ENCODE data around the gene ZNF365. TPM values are rescaled to one million over a fixed set of nuclear protein-coding genes. Genes with fewer than 3 reads are reported as not detected.

The ZNF365 gene
- total and polyA plus RNA-seq, 2 experiments from 2014 or later = 0.60 to 0.93 TPM

GRCh38 chr10:62394556-62395018, 20.4 kb downstream of the ZNF365 start:
- H3K9me2 ChIP-seq (replicated peaks; ENCODE audit: insufficient read depth) = no peaks in the 10 kb centered on the region
- H3K9me3 ChIP-seq (ENCODE audit: low read depth) = no peaks in the 10 kb centered on the region
- no peaks in the 10 kb centered on the region for H4K20me1 ChIP-seq (ENCODE audit: insufficient read depth, poor library complexity, severe bottlenecking)
- no peak overlapping the region for H2AFZ ChIP-seq
- H3K27me3 ChIP-seq = no peaks in the 10 kb centered on the region
- H3K4me1 ChIP-seq (ENCODE audit: insufficient read depth) = no peaks in the 10 kb centered on the region
- no peaks in the 10 kb centered on the region for H3K79me2 ChIP-seq
- TF ChIP-seq CTCF (IDR thresholded peaks at IDR 0.05; ENCODE audit: poor library complexity) = no peak
- TF ChIP-seq EZH2phosphoT487 (IDR thresholded peaks at IDR 0.05; ENCODE audit: low read depth, severe bottlenecking, unreplicated experiment) = no peak
- TF ChIP-seq EZH2 (IDR thresholded peaks at IDR 0.05; ENCODE audit: borderline replicate concordance) = no peak
- no peak overlapping the region for H3K4me2 ChIP-seq
- H3K4me3 ChIP-seq = no peak overlapping the region
- H3K36me3 ChIP-seq (replicated peaks; ENCODE audit: insufficient read depth, low read depth) = no peaks in the 10 kb centered on the region
- WGBS (ENCODE audit: low lambda C conversion rate, missing lambda C conversion rate) = 70% methylated on average over 2 of the region's 2 CpGs
- H3K27ac ChIP-seq = no peak overlapping the region
- DNase-seq (ENCODE audit: low spot score) = no peak

DNA sequence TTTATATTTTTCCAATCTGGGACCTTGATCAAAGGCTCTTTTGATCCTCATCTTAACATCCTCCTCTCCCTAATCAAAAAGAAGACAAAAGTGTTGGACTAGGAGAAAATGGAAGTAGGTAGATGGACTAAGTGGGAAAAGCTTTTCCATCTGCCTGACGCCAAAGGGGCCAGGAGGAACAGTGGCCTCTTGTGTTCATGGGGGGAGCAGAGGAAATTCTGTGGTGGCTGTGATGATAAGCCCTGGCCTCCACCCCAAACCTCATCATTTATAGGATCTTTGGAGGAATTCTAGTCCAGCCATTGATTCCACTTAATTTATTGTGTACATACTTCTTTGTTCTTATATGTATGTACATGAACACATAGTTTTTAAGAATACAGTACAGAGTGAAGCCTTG, 21.7 kb downstream of the ZNF365 start:
- no peak overlapping the region for H2AFZ ChIP-seq
- no peaks in the 10 kb centered on the region for H3K79me2 ChIP-seq
- no peak overlapping the region for H3K4me3 ChIP-seq
- H3K27ac ChIP-seq = no peak overlapping the region
- WGBS (ENCODE audit: low lambda C conversion rate, missing lambda C conversion rate) = 83% methylated on average over 1 of the region's 1 CpG
- no peaks in the 10 kb centered on the region for H3K9me3 ChIP-seq (ENCODE audit: low read depth)
- no peak overlapping the region for H3K4me2 ChIP-seq
- no peaks in the 10 kb centered on the region for H4K20me1 ChIP-seq (ENCODE audit: insufficient read depth, poor library complexity, severe bottlenecking)
- TF ChIP-seq CTCF (IDR thresholded peaks at IDR 0.05; ENCODE audit: poor library complexity) (no peak), EZH2 (IDR thresholded peaks at IDR 0.05; ENCODE audit: borderline replicate concordance) (no peak), EZH2phosphoT487 (IDR thresholded peaks at IDR 0.05; ENCODE audit: low read depth, severe bottlenecking, unreplicated experiment) (no peak)
- no peaks in the 10 kb centered on the region for H3K27me3 ChIP-seq
- DNase-seq (ENCODE audit: low spot score) = no peak
- H3K9me2 ChIP-seq (replicated peaks; ENCODE audit: insufficient read depth) = no peaks in the 10 kb centered on the region
- H3K36me3 ChIP-seq (replicated peaks; ENCODE audit: insufficient read depth, low read depth) = no peaks in the 10 kb centered on the region
- no peaks in the 10 kb centered on the region for H3K4me1 ChIP-seq (ENCODE audit: insufficient read depth)

GRCh38 chr10:62396864-62397263, 22.7 kb downstream of the ZNF365 start:
- no peaks in the 10 kb centered on the region for H3K4me1 ChIP-seq (ENCODE audit: insufficient read depth)
- no peaks in the 10 kb centered on the region for H3K27me3 ChIP-seq
- no peak for TF ChIP-seq CTCF (IDR thresholded peaks at IDR 0.05; ENCODE audit: poor library complexity)
- no peak overlapping the region for H3K4me3 ChIP-seq
- no peak overlapping the region for H2AFZ ChIP-seq
- H3K4me2 ChIP-seq = no peak overlapping the region
- H3K27ac ChIP-seq = no peak overlapping the region
- no peaks in the 10 kb centered on the region for H3K36me3 ChIP-seq (replicated peaks; ENCODE audit: insufficient read depth, low read depth)
- H4K20me1 ChIP-seq (ENCODE audit: insufficient read depth, poor library complexity, severe bottlenecking) = no peaks in the 10 kb centered on the region
- 86% methylated on average over 3 of the region's 3 CpGs for WGBS (ENCODE audit: low lambda C conversion rate, missing lambda C conversion rate)
- no peaks in the 10 kb centered on the region for H3K9me3 ChIP-seq (ENCODE audit: low read depth)
- no peaks in the 10 kb centered on the region for H3K9me2 ChIP-seq (replicated peaks; ENCODE audit: insufficient read depth)
- DNase-seq (ENCODE audit: low spot score) = no peak
- no peaks in the 10 kb centered on the region for H3K79me2 ChIP-seq

- Histone ChIP-seq H3K27ac (no peak overlapping the region), H3K4me2 (no peak overlapping the region), H3K27me3 (no peaks in the 10 kb centered on the region), H3K9me3 (ENCODE audit: low read depth) (no peaks in the 10 kb centered on the region), H3K36me3 (replicated peaks; ENCODE audit: insufficient read depth, low read depth) (no peaks in the 10 kb centered on the region), H2AFZ (no peak overlapping the region), H3K4me3 (no peak overlapping the region), H3K79me2 (no peaks in the 10 kb centered on the region), H3K9me2 (replicated peaks; ENCODE audit: insufficient read depth) (no peaks in the 10 kb centered on the region), H3K4me1 (ENCODE audit: insufficient read depth) (no peaks in the 10 kb centered on the region), H4K20me1 (ENCODE audit: insufficient read depth, poor library complexity, severe bottlenecking) (no peaks in the 10 kb centered on the region)
- no peak for DNase-seq (ENCODE audit: low spot score)
- TF ChIP-seq EZH2phosphoT487 (IDR thresholded peaks at IDR 0.05; ENCODE audit: low read depth, severe bottlenecking, unreplicated experiment) = no peak
- TF ChIP-seq CTCF (IDR thresholded peaks at IDR 0.05; ENCODE audit: poor library complexity) = no peak
- no peak for TF ChIP-seq EZH2 (IDR thresholded peaks at IDR 0.05; ENCODE audit: borderline replicate concordance)
- WGBS (ENCODE audit: low lambda C conversion rate, missing lambda C conversion rate) = 91% methylated on average over 5 of the region's 5 CpGs
Measured at GRCh38 chr10:62399211-62399610, 25.0 kb downstream of the ZNF365 start.

Data from hepatocyte (in vitro differentiated cells).